Measurements from ENCODE around the gene ST8SIA2. TPM values are rescaled to one million over a fixed set of nuclear protein-coding genes. Genes with fewer than 3 reads are reported as not detected.

Gene ST8SIA2
- total RNA-seq, 4 donors from 2014 or later = not detected

GRCh38 chr15:92425578-92426225 is 32.0 kb downstream of the ST8SIA2 start:
- no peaks in the 10 kb centered on the region for H3K27me3 ChIP-seq
- no peaks in the 10 kb centered on the region for H3K9me3 ChIP-seq
- no peak for DNase-seq
- TF ChIP-seq POLR2A (IDR thresholded peaks at IDR 0.05) (no peak), CTCF (IDR thresholded peaks at IDR 0.05) (no peak)
- no peak overlapping the region for H3K27ac ChIP-seq
- H3K4me3 ChIP-seq = no peak overlapping the region
- H3K36me3 ChIP-seq = no peaks in the 10 kb centered on the region
- H3K4me1 ChIP-seq = no peaks in the 10 kb centered on the region

GRCh38 chr15:92429378-92430068 is 35.8 kb downstream of the ST8SIA2 start:
- Histone ChIP-seq H3K4me3 (no peak overlapping the region), H3K36me3 (no peaks in the 10 kb centered on the region), H3K4me1 (no peaks in the 10 kb centered on the region), H3K27ac (no peak overlapping the region), H3K9me3 (no peaks in the 10 kb centered on the region), H3K27me3 (no peaks in the 10 kb centered on the region)
- no peak for DNase-seq
- TF ChIP-seq CTCF (IDR thresholded peaks at IDR 0.05) (no peak), POLR2A (IDR thresholded peaks at IDR 0.05) (no peak)

- H3K9me3 ChIP-seq = no peaks in the 10 kb centered on the region
- no peak for TF ChIP-seq CTCF (IDR thresholded peaks at IDR 0.05)
- no peak for TF ChIP-seq POLR2A (IDR thresholded peaks at IDR 0.05)
- DNase-seq = no peak
- H3K4me1 ChIP-seq = no peaks in the 10 kb centered on the region
- no peaks in the 10 kb centered on the region for H3K36me3 ChIP-seq
- no peak overlapping the region for H3K4me3 ChIP-seq
- no peak overlapping the region for H3K27ac ChIP-seq
- no peaks in the 10 kb centered on the region for H3K27me3 ChIP-seq
These were observed 36.4 kb downstream of the ST8SIA2 start for GRCh38 chr15:92430069-92430440.

- DNase-seq = no peak
- no peak for TF ChIP-seq CTCF (IDR thresholded peaks at IDR 0.05)
- no peak for TF ChIP-seq POLR2A (IDR thresholded peaks at IDR 0.05)
- Histone ChIP-seq H3K36me3 (no peaks in the 10 kb centered on the region), H3K4me3 (no peak overlapping the region), H3K27me3 (no peaks in the 10 kb centered on the region), H3K4me1 (no peaks in the 10 kb centered on the region), H3K27ac (no peak overlapping the region), H3K9me3 (no peaks in the 10 kb centered on the region)
These were observed 41.5 kb downstream of the ST8SIA2 start for GRCh38 chr15:92435145-92435544.

- no peak overlapping the region for H3K4me3 ChIP-seq
- TF ChIP-seq CTCF (IDR thresholded peaks at IDR 0.05) = no peak
- no peak for TF ChIP-seq POLR2A (IDR thresholded peaks at IDR 0.05)
- H3K27ac ChIP-seq = no peak overlapping the region
- H3K4me1 ChIP-seq = no peaks in the 10 kb centered on the region
- DNase-seq = no peak
- no peaks in the 10 kb centered on the region for H3K36me3 ChIP-seq
- no peaks in the 10 kb centered on the region for H3K27me3 ChIP-seq
- H3K9me3 ChIP-seq = no peaks in the 10 kb centered on the region
These were observed 44.8 kb downstream of the ST8SIA2 start for GRCh38 chr15:92438471-92438870.

Measured in Peyer's patch (tissue), 4 donors.